Measurements from ENCODE around the gene CETP.

GRCh38 chr16:56938664-56939513, 22.9 kb upstream of the CETP start:
- TF ChIP-seq CTCF (IDR thresholded peaks at IDR 0.05) (no peak), POLR2A (IDR thresholded peaks at IDR 0.05) (peak in 1 of 2 donors; percentile 9), EP300 (IDR thresholded peaks at IDR 0.05) (peak in 1 of 2 donors; percentile 18)
